ENCODE measurements around the gene BLOC1S4.
"Not testable (repeated sequence)": the region's sequence is repeated elsewhere in the genome, so short reads cannot be mapped to it uniquely, and the experiment has no call there.

Gene BLOC1S4

DNA sequence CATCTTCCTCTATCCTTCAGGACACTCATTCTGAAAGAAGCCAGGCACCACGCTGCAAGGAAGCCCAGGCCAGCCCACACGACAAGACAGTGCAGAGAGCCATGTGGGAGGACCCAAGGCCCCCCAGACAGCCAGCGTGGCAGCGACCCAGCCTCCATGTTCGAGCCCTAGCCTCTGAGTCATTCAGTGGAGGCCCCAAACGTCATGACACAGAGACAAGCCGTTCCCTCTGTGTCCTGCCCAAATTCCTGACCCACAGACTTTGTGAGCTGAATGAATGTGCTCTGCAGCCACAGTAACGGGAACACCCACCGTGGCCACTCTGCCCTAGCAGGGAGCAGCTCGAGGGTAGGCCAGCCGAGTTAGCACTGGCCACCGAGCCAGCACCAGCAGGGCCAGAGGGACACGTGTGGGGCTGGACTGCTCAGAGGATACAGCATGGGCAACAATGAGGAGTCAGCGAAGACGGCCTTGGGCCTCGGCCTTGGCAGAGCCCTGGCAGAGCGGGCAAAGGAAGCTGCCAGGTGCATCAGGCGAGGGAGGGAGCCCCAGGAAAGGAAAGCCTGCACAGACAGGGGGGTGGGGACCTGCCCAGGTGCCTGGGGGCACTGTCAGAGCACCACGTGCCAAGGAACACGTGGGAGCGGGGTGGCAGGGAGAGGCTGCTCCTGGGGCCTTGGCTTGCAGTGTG, 8.6 kb downstream of the BLOC1S4 start:
- H3K4me3 ChIP-seq (ENCODE audit: insufficient read depth, low read length, poor library complexity, severe bottlenecking): no peak overlapping the region
- no peaks in the 10 kb centered on the region for H3K36me3 ChIP-seq (ENCODE audit: low read length)
- H3K4me2 ChIP-seq (ENCODE audit: low read depth, low read length, poor library complexity, severe bottlenecking): no peak overlapping the region
- TF ChIP-seq EZH2phosphoT487 (conservative IDR thresholded peaks at IDR 0.05; ENCODE audit: low read length): no peak
- TF ChIP-seq, protein P1, sequence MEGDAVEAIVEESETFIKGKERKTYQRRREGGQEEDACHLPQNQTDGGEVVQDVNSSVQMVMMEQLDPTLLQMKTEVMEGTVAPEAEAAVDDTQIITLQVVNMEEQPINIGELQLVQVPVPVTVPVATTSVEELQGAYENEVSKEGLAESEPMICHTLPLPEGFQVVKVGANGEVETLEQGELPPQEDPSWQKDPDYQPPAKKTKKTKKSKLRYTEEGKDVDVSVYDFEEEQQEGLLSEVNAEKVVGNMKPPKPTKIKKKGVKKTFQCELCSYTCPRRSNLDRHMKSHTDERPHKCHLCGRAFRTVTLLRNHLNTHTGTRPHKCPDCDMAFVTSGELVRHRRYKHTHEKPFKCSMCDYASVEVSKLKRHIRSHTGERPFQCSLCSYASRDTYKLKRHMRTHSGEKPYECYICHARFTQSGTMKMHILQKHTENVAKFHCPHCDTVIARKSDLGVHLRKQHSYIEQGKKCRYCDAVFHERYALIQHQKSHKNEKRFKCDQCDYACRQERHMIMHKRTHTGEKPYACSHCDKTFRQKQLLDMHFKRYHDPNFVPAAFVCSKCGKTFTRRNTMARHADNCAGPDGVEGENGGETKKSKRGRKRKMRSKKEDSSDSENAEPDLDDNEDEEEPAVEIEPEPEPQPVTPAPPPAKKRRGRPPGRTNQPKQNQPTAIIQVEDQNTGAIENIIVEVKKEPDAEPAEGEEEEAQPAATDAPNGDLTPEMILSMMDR (IDR thresholded peaks at IDR 0.05; ENCODE audit: insufficient read depth, low read length, poor library complexity, severe bottlenecking): no peak
- H4K20me1 ChIP-seq (ENCODE audit: low read depth, low read length): no peaks in the 10 kb centered on the region
- no peaks in the 10 kb centered on the region for H3K79me2 ChIP-seq (ENCODE audit: insufficient read depth, low read length)
- H3F3A ChIP-seq (ENCODE audit: insufficient read depth): no peaks in the 10 kb centered on the region
- no peaks in the 10 kb centered on the region for H3K9me3 ChIP-seq (ENCODE audit: insufficient read depth, low read length)
- H3K9ac ChIP-seq (ENCODE audit: low read length): no peak overlapping the region
- no peak overlapping the region for H2AFZ ChIP-seq (ENCODE audit: low read depth, low read length, severe bottlenecking)
- H3K27ac ChIP-seq (ENCODE audit: low read depth, low read length): no peak overlapping the region
- H3K27me3 ChIP-seq (ENCODE audit: low read length): no peaks in the 10 kb centered on the region
- no peaks in the 10 kb centered on the region for H3K9me2 ChIP-seq (replicated peaks; ENCODE audit: insufficient read depth, low read length)

DNA sequence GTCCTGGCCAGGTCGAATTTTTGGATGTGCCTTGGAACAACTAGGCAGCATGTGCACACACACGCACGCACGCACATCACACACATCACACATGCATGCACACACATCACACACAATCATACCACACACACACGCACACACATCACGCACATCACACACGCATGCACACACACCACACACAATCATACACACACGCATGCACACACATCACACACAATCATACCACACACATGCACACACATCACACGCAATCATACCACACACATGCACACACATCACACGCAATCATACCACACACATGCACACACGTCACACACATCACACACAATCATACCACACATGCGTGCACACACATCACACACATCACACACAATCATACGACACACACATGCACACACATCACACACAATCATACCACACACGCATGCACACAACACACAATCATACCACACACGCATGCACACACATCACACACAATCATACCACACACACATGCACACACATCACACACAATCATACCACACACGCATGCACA, 9.5 kb downstream of the BLOC1S4 start:
- H2AFZ ChIP-seq (ENCODE audit: low read depth, low read length, severe bottlenecking); H3K4me2 ChIP-seq (ENCODE audit: low read depth, low read length, poor library complexity, severe bottlenecking); H3K36me3 ChIP-seq (ENCODE audit: low read length); H3K79me2 ChIP-seq (ENCODE audit: insufficient read depth, low read length); H4K20me1 ChIP-seq (ENCODE audit: low read depth, low read length); H3K9me2 ChIP-seq (replicated peaks; ENCODE audit: insufficient read depth, low read length); H3K4me3 ChIP-seq (ENCODE audit: insufficient read depth, low read length, poor library complexity, severe bottlenecking); H3K27ac ChIP-seq (ENCODE audit: low read depth, low read length); H3K9me3 ChIP-seq (ENCODE audit: insufficient read depth, low read length); H3K9ac ChIP-seq (ENCODE audit: low read length); H3F3A ChIP-seq (ENCODE audit: insufficient read depth); H3K27me3 ChIP-seq (ENCODE audit: low read length): not testable (repeated sequence)

DNA sequence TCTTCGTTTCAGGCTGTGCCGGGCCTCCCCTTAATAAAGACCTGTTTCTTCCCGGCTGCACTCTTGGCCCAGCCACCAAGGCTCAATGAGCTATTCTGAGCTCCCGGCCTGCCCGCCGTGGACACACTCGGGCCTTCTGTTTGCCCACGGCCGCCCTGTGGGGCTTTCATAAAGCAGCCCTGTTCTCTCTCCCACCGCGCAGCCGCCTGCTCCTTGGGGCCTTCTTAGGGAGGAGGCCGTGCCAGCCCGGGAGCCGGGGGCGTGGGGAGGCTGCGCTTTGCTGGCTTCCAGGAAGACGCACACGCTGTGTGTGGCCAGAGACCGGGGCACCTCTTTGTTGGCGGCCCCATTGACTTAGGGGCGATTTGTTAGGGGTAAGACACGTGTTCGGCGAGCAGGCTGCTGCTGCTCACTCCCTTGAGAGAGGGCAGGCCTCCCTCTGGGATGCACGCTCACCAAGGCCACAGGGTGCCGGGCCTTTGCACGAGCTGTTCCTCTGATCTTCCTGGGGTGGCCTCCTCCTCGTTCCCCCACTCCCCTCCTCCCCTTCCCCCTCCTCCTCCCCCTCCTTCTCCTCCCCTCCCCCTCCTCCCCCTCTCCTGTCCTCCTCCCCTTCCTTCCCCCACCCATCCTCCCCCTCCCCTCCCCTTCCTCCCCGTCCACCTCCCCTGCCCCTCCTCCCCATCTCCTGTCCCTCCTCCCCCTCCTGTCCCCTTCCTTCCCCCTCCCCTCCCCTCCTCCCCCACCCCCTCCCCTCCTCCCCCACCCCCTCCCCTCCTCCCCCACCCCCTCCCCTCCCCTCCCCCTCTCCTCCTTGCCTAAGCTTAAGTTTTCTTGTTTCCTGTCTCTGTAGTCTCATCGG, 11.3 kb downstream of the BLOC1S4 start:
- H2AFZ ChIP-seq (ENCODE audit: low read depth, low read length, severe bottlenecking): no peak overlapping the region
- H4K20me1 ChIP-seq (ENCODE audit: low read depth, low read length): no peaks in the 10 kb centered on the region
- no peak overlapping the region for H3K4me2 ChIP-seq (ENCODE audit: low read depth, low read length, poor library complexity, severe bottlenecking)
- no peak overlapping the region for H3K27ac ChIP-seq (ENCODE audit: low read depth, low read length)
- no peaks in the 10 kb centered on the region for H3K27me3 ChIP-seq (ENCODE audit: low read length)
- no peak overlapping the region for H3K9ac ChIP-seq (ENCODE audit: low read length)
- H3K9me3 ChIP-seq (ENCODE audit: insufficient read depth, low read length): no peaks in the 10 kb centered on the region
- H3K9me2 ChIP-seq (replicated peaks; ENCODE audit: insufficient read depth, low read length): no peaks in the 10 kb centered on the region
- no peaks in the 10 kb centered on the region for H3K36me3 ChIP-seq (ENCODE audit: low read length)
- no peaks in the 10 kb centered on the region for H3K79me2 ChIP-seq (ENCODE audit: insufficient read depth, low read length)
- TF ChIP-seq EZH2phosphoT487 (conservative IDR thresholded peaks at IDR 0.05; ENCODE audit: low read length): no peak
- TF ChIP-seq, protein P1 (IDR thresholded peaks at IDR 0.05; ENCODE audit: insufficient read depth, low read length, poor library complexity, severe bottlenecking): no peak
- no peak overlapping the region for H3K4me3 ChIP-seq (ENCODE audit: insufficient read depth, low read length, poor library complexity, severe bottlenecking)
- no peaks in the 10 kb centered on the region for H3F3A ChIP-seq (ENCODE audit: insufficient read depth)

DNA sequence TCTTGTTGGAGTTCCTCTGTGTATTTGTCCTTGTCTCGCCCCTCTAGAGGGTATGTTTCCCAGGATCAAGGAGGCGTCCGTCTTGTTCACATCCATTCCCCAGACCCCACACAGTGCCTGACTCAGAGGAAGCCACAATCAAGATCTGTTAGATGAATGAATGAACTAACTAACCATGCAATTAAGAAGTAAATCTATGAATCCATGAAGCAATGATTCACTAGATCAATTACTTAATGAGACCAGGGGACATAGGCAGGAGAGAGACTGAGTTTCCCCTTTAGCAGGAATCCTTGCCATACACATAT, 11.9 kb downstream of the BLOC1S4 start:
- Histone ChIP-seq H3K27me3 (ENCODE audit: low read length) (no peaks in the 10 kb centered on the region), H3K36me3 (ENCODE audit: low read length) (no peaks in the 10 kb centered on the region), H2AFZ (ENCODE audit: low read depth, low read length, severe bottlenecking) (no peak overlapping the region), H3K79me2 (ENCODE audit: insufficient read depth, low read length) (no peaks in the 10 kb centered on the region), H3K4me3 (ENCODE audit: insufficient read depth, low read length, poor library complexity, severe bottlenecking) (no peak overlapping the region), H3K27ac (ENCODE audit: low read depth, low read length) (no peak overlapping the region), H4K20me1 (ENCODE audit: low read depth, low read length) (no peaks in the 10 kb centered on the region), H3K4me2 (ENCODE audit: low read depth, low read length, poor library complexity, severe bottlenecking) (no peak overlapping the region), H3K9me2 (replicated peaks; ENCODE audit: insufficient read depth, low read length) (no peaks in the 10 kb centered on the region), H3K9me3 (ENCODE audit: insufficient read depth, low read length) (no peaks in the 10 kb centered on the region), H3K9ac (ENCODE audit: low read length) (no peak overlapping the region), H3F3A (ENCODE audit: insufficient read depth) (no peaks in the 10 kb centered on the region)
- TF ChIP-seq, protein P1 (IDR thresholded peaks at IDR 0.05; ENCODE audit: insufficient read depth, low read length, poor library complexity, severe bottlenecking): no peak
- no peak for TF ChIP-seq EZH2phosphoT487 (conservative IDR thresholded peaks at IDR 0.05; ENCODE audit: low read length)

Data from SU-DHL-6 (cell line).